CD8-positive, alpha-beta memory T cell (primary cell): ENCODE data around the gene AEBP1. TPM values are rescaled to one million over a fixed set of nuclear protein-coding genes. Genes with fewer than 3 reads are reported as not detected.

Experiments
- CTCF ChIA-PET: fragments of 350-600 bp; sonication (Branson Sonifier 250); formaldehyde crosslinking; loops from one replicate; lab custom pipeline; 2021; ENCODE audit warnings: antibody characterized with exemption; lab: Charles Lee
- POLR2A ChIA-PET: fragments of 350-600 bp; sonication (Branson Sonifier 250); formaldehyde crosslinking; loops from one replicate; lab custom pipeline; 2021; ENCODE audit warnings: antibody characterized with exemption; lab: Charles Lee
- DNase-seq, 5 donors: peaks; one replicate each; pipeline versions ENCODE4 v3.0.0 to v3.0.0-alpha.2; 2020 to 2022; ENCODE audit warnings: mixed read lengths in 1 of 5
- H3K27ac ChIP-seq: one replicate; pipeline ENCODE4 v1.7.0; 2013; ENCODE audit warnings: low read depth, mild to moderate bottlenecking, low read length, moderate library complexity
- H3K27me3 ChIP-seq: 2 replicates; pipeline ENCODE4 v1.7.0; 2013; ENCODE audit warnings: low read length, mild to moderate bottlenecking; ENCODE audit not compliant: insufficient read depth, poor library complexity, severe bottlenecking
- H3K36me3 ChIP-seq: 2 replicates; pipeline ENCODE4 v1.7.0; 2013; ENCODE audit warnings: mild to moderate bottlenecking, low read length, moderate library complexity; ENCODE audit not compliant: insufficient read depth
- H3K4me1 ChIP-seq: 2 replicates; pipeline ENCODE4 v1.7.0; 2013; ENCODE audit warnings: mild to moderate bottlenecking, low read length, moderate library complexity; ENCODE audit not compliant: insufficient read depth
- H3K4me3 ChIP-seq: 2 replicates; pipeline ENCODE4 v1.7.0; 2013; ENCODE audit warnings: mild to moderate bottlenecking, low read length
- H3K9me3 ChIP-seq: 2 replicates; pipeline ENCODE4 v1.7.0; 2013; ENCODE audit warnings: mild to moderate bottlenecking, low read length
- H3K27ac Mint-ChIP-seq, 8 donors: one replicate each; pipeline ENCODE4 v1.8.0; 2020 to 2021; ENCODE audit warnings: mixed read lengths in 8 of 8, mild to moderate bottlenecking in 6 of 8, inconsistent platforms in 3 of 8, moderate library complexity in 3 of 8
- H3K27me3 Mint-ChIP-seq, 2 donors: one replicate each; pipeline ENCODE4 v1.8.0; 2020 to 2021; ENCODE audit warnings: mixed read lengths in 2 of 2, mild to moderate bottlenecking in 1 of 2, moderate library complexity in 1 of 2
- H3K36me3 Mint-ChIP-seq, 3 donors: one replicate each; pipeline ENCODE4 v1.8.0; 2020 to 2021; ENCODE audit warnings: mixed read lengths in 3 of 3, inconsistent platforms in 1 of 3, mild to moderate bottlenecking in 1 of 3
- H3K4me1 Mint-ChIP-seq, 3 donors: one replicate each; pipeline ENCODE4 v1.8.0; 2020 to 2021; ENCODE audit warnings: mixed read lengths in 3 of 3, inconsistent platforms in 1 of 3, mild to moderate bottlenecking in 1 of 3
- H3K4me3 Mint-ChIP-seq, 7 donors: one replicate each; pipeline ENCODE4 v1.8.0; 2020 to 2021; ENCODE audit warnings: mixed read lengths in 7 of 7, mild to moderate bottlenecking in 6 of 7, moderate library complexity in 4 of 7, inconsistent platforms in 2 of 7
- H3K9me3 Mint-ChIP-seq, 5 donors: one replicate each; pipeline ENCODE4 v1.8.0; 2020 to 2022; ENCODE audit warnings: mixed read lengths in 5 of 5, mild to moderate bottlenecking in 3 of 5, moderate library complexity in 2 of 5, inconsistent platforms in 1 of 5
- polyA plus RNA-seq: library from polyadenylated mRNA; unstranded; fragments of 300-500 nt; fragmentation: Illumina TruSeq; gene quantifications from one replicate; pipeline ENCODE4 v1.2.3, GENCODE V29; 2021
- total RNA-seq, 2 experiments: library from RNA; stranded (reverse); gene quantifications; one replicate each; pipeline ENCODE4 v1.2.3, GENCODE V29; 2021

Gene AEBP1
- total and polyA plus RNA-seq, 3 experiments from 2014 or later = 1.6 to 8.9 (median 8.4) TPM

- Mint-ChIP-seq H3K27ac (no peak overlapping the region), H3K27me3 (peaks cover 0 to 10% of the 10 kb centered on the region in 2 donors), H3K9me3 (no peaks in the 10 kb centered on the region), H3K4me1 (peaks cover 0 to 1% (median under 1%) of the 10 kb centered on the region in 3 donors), H3K4me3 (no peak overlapping the region), H3K36me3 (peaks cover 0 to 21% (median 4%) of the 10 kb centered on the region in 3 donors)
- Histone ChIP-seq H3K27ac (no peak overlapping the region), H3K9me3 (no peaks in the 10 kb centered on the region), H3K4me1 (no peaks in the 10 kb centered on the region), H3K27me3 (no peaks in the 10 kb centered on the region), H3K4me3 (no peak overlapping the region), H3K36me3 (peaks cover 4% of the 10 kb centered on the region)
- ChIA-PET POLR2A (no interaction called here), CTCF (interaction anchor here (1.4 kb wide), 1 partner anchor 13 kb away, joined by 3 read pairs; the partner anchor contains the start of gene POLD2)
- DNase-seq = no peak
Measured at GRCh38 chr7:44110719-44111635, 6.8 kb downstream of the AEBP1 start.

GRCh38 chr7:44111761-44112160 lies 7.6 kb downstream of the AEBP1 start:
- POLR2A ChIA-PET = no interaction called here
- peaks cover 0 to 29% (median 4%) of the 10 kb centered on the region in 3 donors for H3K36me3 Mint-ChIP-seq
- H3K4me3 ChIP-seq = no peak overlapping the region
- no peak overlapping the region for H3K27ac ChIP-seq
- no peaks in the 10 kb centered on the region for H3K27me3 ChIP-seq
- H3K4me1 ChIP-seq = no peaks in the 10 kb centered on the region
- H3K9me3 Mint-ChIP-seq = no peaks in the 10 kb centered on the region
- peak overlapping the region in 1 of 7 donors; percentile 41 for H3K4me3 Mint-ChIP-seq
- peaks cover 0 to 4% of the 10 kb centered on the region in 2 donors for H3K27me3 Mint-ChIP-seq
- no peaks in the 10 kb centered on the region for H3K9me3 ChIP-seq
- H3K27ac Mint-ChIP-seq = no peak overlapping the region
- no peaks in the 10 kb centered on the region for H3K4me1 Mint-ChIP-seq
- DNase-seq = no peak
- CTCF ChIA-PET = interaction anchor here (1.4 kb wide), 1 partner anchor 12 kb away, joined by 3 read pairs; the partner anchor contains the start of gene POLD2
- H3K36me3 ChIP-seq = peaks cover 4% of the 10 kb centered on the region

- DNase-seq = no peak
- peaks cover 0 to 4% of the 10 kb centered on the region in 2 donors for H3K27me3 Mint-ChIP-seq
- Histone ChIP-seq H3K4me1 (no peaks in the 10 kb centered on the region), H3K9me3 (no peaks in the 10 kb centered on the region), H3K27me3 (no peaks in the 10 kb centered on the region), H3K27ac (no peak overlapping the region), H3K36me3 (peaks cover 4% of the 10 kb centered on the region), H3K4me3 (no peak overlapping the region)
- no peaks in the 10 kb centered on the region for H3K4me1 Mint-ChIP-seq
- ChIA-PET CTCF (interaction anchor here (0.7 to 1.4 kb wide), 2 partner anchors 11 kb away, joined by 3 read pairs; partner anchors contain the start of gene POLD2), POLR2A (no interaction called here)
- peaks cover 0 to 36% (median 4%) of the 10 kb centered on the region in 3 donors for H3K36me3 Mint-ChIP-seq
- no peaks in the 10 kb centered on the region for H3K9me3 Mint-ChIP-seq
- peak overlapping the region in 1 of 8 donors; percentile 61 for H3K27ac Mint-ChIP-seq
- no peak overlapping the region for H3K4me3 Mint-ChIP-seq
Measured at GRCh38 chr7:44112231-44112996, 8.3 kb downstream of the AEBP1 start.

- peaks cover 0 to 3% (median 0%) of the 10 kb centered on the region in 3 donors for H3K4me1 Mint-ChIP-seq
- H3K27me3 ChIP-seq = no peaks in the 10 kb centered on the region
- no peaks in the 10 kb centered on the region for H3K4me1 ChIP-seq
- no peak overlapping the region for H3K27ac Mint-ChIP-seq
- DNase-seq = no peak
- peaks cover 0 to 3% of the 10 kb centered on the region in 2 donors for H3K27me3 Mint-ChIP-seq
- H3K36me3 ChIP-seq = peaks cover 4% of the 10 kb centered on the region
- no peak overlapping the region for H3K4me3 ChIP-seq
- CTCF ChIA-PET = interaction anchor here (0.7 kb wide), 1 partner anchor 12 kb away, joined by 3 read pairs; no protein-coding TSS in a partner anchor
- no peak overlapping the region for H3K27ac ChIP-seq
- POLR2A ChIA-PET = no interaction called here
- no peaks in the 10 kb centered on the region for H3K9me3 ChIP-seq
- no peak overlapping the region for H3K4me3 Mint-ChIP-seq
- H3K9me3 Mint-ChIP-seq = no peaks in the 10 kb centered on the region
- peaks cover 0 to 43% (median 4%) of the 10 kb centered on the region in 3 donors for H3K36me3 Mint-ChIP-seq
Measured at GRCh38 chr7:44112997-44113763, 9.0 kb downstream of the AEBP1 start.

GRCh38 chr7:44113764-44114354 lies 9.7 kb downstream of the AEBP1 start:
- ChIA-PET POLR2A (no interaction called here), CTCF (no interaction called here)
- H3K36me3 ChIP-seq = peaks cover 4% of the 10 kb centered on the region
- DNase-seq = no peak
- Mint-ChIP-seq H3K9me3 (no peaks in the 10 kb centered on the region), H3K36me3 (peaks cover 0 to 48% (median 4%) of the 10 kb centered on the region in 3 donors), H3K27me3 (no peaks in the 10 kb centered on the region), H3K4me3 (no peak overlapping the region), H3K27ac (peak overlapping the region in 2 of 8 donors; percentile 37 to 62), H3K4me1 (peaks cover 0 to 5% (median 0%) of the 10 kb centered on the region in 3 donors)
- no peaks in the 10 kb centered on the region for H3K27me3 ChIP-seq
- H3K27ac ChIP-seq = no peak overlapping the region
- H3K4me3 ChIP-seq = no peak overlapping the region
- no peaks in the 10 kb centered on the region for H3K9me3 ChIP-seq
- H3K4me1 ChIP-seq = no peaks in the 10 kb centered on the region

- no peak overlapping the region for H3K4me3 Mint-ChIP-seq
- H3K36me3 ChIP-seq = peaks cover 4% of the 10 kb centered on the region
- DNase-seq = no peak
- H3K27me3 Mint-ChIP-seq = no peaks in the 10 kb centered on the region
- H3K27me3 ChIP-seq = no peaks in the 10 kb centered on the region
- H3K27ac ChIP-seq = no peak overlapping the region
- H3K9me3 Mint-ChIP-seq = no peaks in the 10 kb centered on the region
- H3K9me3 ChIP-seq = no peaks in the 10 kb centered on the region
- CTCF ChIA-PET = no interaction called here
- POLR2A ChIA-PET = no interaction called here
- peaks cover 1 to 13% (median 2%) of the 10 kb centered on the region in 3 donors for H3K4me1 Mint-ChIP-seq
- H3K36me3 Mint-ChIP-seq = peaks cover 0 to 57% (median 5%) of the 10 kb centered on the region in 3 donors
- H3K4me1 ChIP-seq = no peaks in the 10 kb centered on the region
- H3K4me3 ChIP-seq = no peak overlapping the region
- no peak overlapping the region for H3K27ac Mint-ChIP-seq
Measured at GRCh38 chr7:44114586-44115310, 10.6 kb downstream of the AEBP1 start.
